Osteoblast (primary cell): ENCODE data around the gene KIF1B. TPM values are rescaled to one million over a fixed set of nuclear protein-coding genes. Genes with fewer than 3 reads are reported as not detected.

ENCODE experiments used
- DNase-seq: peaks from one replicate; pipeline ENCODE4 v3.0.0; 2011; ENCODE audit warnings: low spot score, mixed read lengths; ENCODE audit not compliant: insufficient read length; ENCODE audit errors: missing footprints
- H2AFZ ChIP-seq: 2 replicates; pipeline ENCODE4 v1.6.0; 2011; ENCODE audit warnings: mild to moderate bottlenecking, low read length
- H3K27ac ChIP-seq: 2 replicates; pipeline ENCODE4 v1.5.1; 2011; ENCODE audit warnings: mild to moderate bottlenecking, low read depth, low read length, moderate library complexity
- H3K27me3 ChIP-seq: 2 replicates; pipeline ENCODE4 v1.6.0; 2012; ENCODE audit warnings: mild to moderate bottlenecking, control low read depth, inconsistent platforms, low read length, moderate library complexity; ENCODE audit not compliant: insufficient read depth
- H3K36me3 ChIP-seq: 2 replicates; pipeline ENCODE4 v1.5.1; 2011; ENCODE audit warnings: mild to moderate bottlenecking, low read length, control low read depth, moderate library complexity; ENCODE audit not compliant: insufficient read depth
- H3K4me1 ChIP-seq: 2 replicates; pipeline ENCODE4 v1.5.1; 2011; ENCODE audit warnings: mild to moderate bottlenecking, low read length, control low read depth, moderate library complexity; ENCODE audit not compliant: insufficient read depth
- H3K4me2 ChIP-seq: 2 replicates; pipeline ENCODE4 v1.6.0; 2011; ENCODE audit warnings: mild to moderate bottlenecking, low read length; ENCODE audit not compliant: insufficient read depth
- H3K4me3 ChIP-seq: fragments of 200-600 bp; sonication (generic); 3 replicates; pipeline ENCODE4 v1.5.1; 2012; ENCODE audit warnings: mild to moderate bottlenecking, low read length, inconsistent platforms; ENCODE audit not compliant: insufficient read depth
- H3K79me2 ChIP-seq: 2 replicates; pipeline ENCODE4 v1.6.0; 2012; ENCODE audit warnings: mild to moderate bottlenecking, low read length, control low read depth, inconsistent platforms; ENCODE audit not compliant: insufficient read depth
- H3K9me3 ChIP-seq: 2 replicates; pipeline ENCODE4 v1.5.1; 2011; ENCODE audit warnings: low read depth, low read length, control low read depth
- H4K20me1 ChIP-seq: 2 replicates; pipeline ENCODE4 v1.6.0; 2012; ENCODE audit warnings: mild to moderate bottlenecking, low read length, control low read depth; ENCODE audit not compliant: insufficient read depth
- CTCF ChIP-seq: IDR thresholded peaks from 2 replicates; pipeline ENCODE4 v1.5.1; 2011; ENCODE audit warnings: mild to moderate bottlenecking, low read depth, low read length, moderate library complexity; ENCODE audit errors: extremely low read depth
- total RNA-seq: library from RNA; depleted of rRNA; stranded (reverse); fragments of >200 nt; gene quantifications from 2 replicates; pipeline ENCODE4 v1.2.3, GENCODE V29; 2012

Gene KIF1B
- total RNA-seq, 1 donor: 35.8 TPM

- Histone ChIP-seq H3K36me3 (no peaks in the 10 kb centered on the region), H3K4me3 (peak overlapping the region; percentile 99), H2AFZ (no peak overlapping the region), H3K9me3 (no peaks in the 10 kb centered on the region), H3K27ac (peak overlapping the region; percentile 94), H3K4me1 (peaks cover 22% of the 10 kb centered on the region), H3K79me2 (peaks cover 58% of the 10 kb centered on the region), H3K4me2 (peak overlapping the region; percentile 83), H4K20me1 (peaks cover 43% of the 10 kb centered on the region), H3K27me3 (no peaks in the 10 kb centered on the region)
- TF ChIP-seq CTCF: no peak
- peak; percentile 65 for DNase-seq
These were observed 1.5 kb downstream of the KIF1B start for GRCh38 chr1:10211805-10212410.

- peaks cover 27% of the 10 kb centered on the region for H3K4me1 ChIP-seq
- peaks cover 64% of the 10 kb centered on the region for H3K79me2 ChIP-seq
- H3K9me3 ChIP-seq: no peaks in the 10 kb centered on the region
- H3K27ac ChIP-seq: peak overlapping the region; percentile 94
- H3K27me3 ChIP-seq: no peaks in the 10 kb centered on the region
- DNase-seq: no peak
- H3K36me3 ChIP-seq: no peaks in the 10 kb centered on the region
- H3K4me3 ChIP-seq: peak overlapping the region; percentile 99
- peaks cover 48% of the 10 kb centered on the region for H4K20me1 ChIP-seq
- no peak overlapping the region for H2AFZ ChIP-seq
- peak overlapping the region; percentile 83 for H3K4me2 ChIP-seq
- TF ChIP-seq CTCF: no peak
These were observed 2.1 kb downstream of the KIF1B start for GRCh38 chr1:10212476-10212875.

GRCh38 chr1:10213186-10213705, 2.9 kb downstream of the KIF1B start:
- Histone ChIP-seq H4K20me1 (peaks cover 55% of the 10 kb centered on the region), H3K79me2 (peaks cover 72% of the 10 kb centered on the region), H3K27me3 (no peaks in the 10 kb centered on the region), H3K4me1 (peaks cover 34% of the 10 kb centered on the region), H3K36me3 (no peaks in the 10 kb centered on the region), H3K27ac (no peak overlapping the region), H3K4me2 (no peak overlapping the region), H3K4me3 (no peak overlapping the region), H3K9me3 (no peaks in the 10 kb centered on the region), H2AFZ (no peak overlapping the region)
- DNase-seq: no peak
- no peak for TF ChIP-seq CTCF

GRCh38 chr1:10216090-10216749, 5.8 kb downstream of the KIF1B start:
- peaks cover 33% of the 10 kb centered on the region for H3K4me1 ChIP-seq
- no peak overlapping the region for H3K4me3 ChIP-seq
- no peak overlapping the region for H3K4me2 ChIP-seq

More at GRCh38 chr1:10216090-10216749, 5.8 kb downstream of the KIF1B start:
- Histone ChIP-seq H3K9me3 (no peaks in the 10 kb centered on the region), H3K36me3 (no peaks in the 10 kb centered on the region), H3K79me2 (peaks cover 91% of the 10 kb centered on the region), H3K27me3 (no peaks in the 10 kb centered on the region), H4K20me1 (peaks cover 74% of the 10 kb centered on the region), H2AFZ (no peak overlapping the region), H3K27ac (no peak overlapping the region)
- no peak for TF ChIP-seq CTCF
- no peak for DNase-seq
